Posterior cingulate gyrus (tissue), 11 donors: ENCODE results near the gene GALNT9.
A peak's percentile ranks its signal among the peaks of the same experiment; 100 is the strongest.

Experiments used
- DNase-seq, 10 donors: peaks; one replicate each; pipeline versions ENCODE4 v3.0.0 to v3.0.0-alpha.2; 2020 to 2021; ENCODE audit warnings: mixed read lengths in 3 of 10
- intact Hi-C: fragments of 100-400 bp; cut with DNase I; formaldehyde crosslinking; loops from one replicate; pipeline ENCODE4 v1.15.1; 2023

Gene GALNT9

GRCh38 chr12:132285991-132286681, 43.3 kb downstream of the GALNT9 start:
- intact Hi-C loops: no loop called here
- DNase-seq: peak in 5 of 10 donors; percentile 19 to 85 (median 79)

DNA sequence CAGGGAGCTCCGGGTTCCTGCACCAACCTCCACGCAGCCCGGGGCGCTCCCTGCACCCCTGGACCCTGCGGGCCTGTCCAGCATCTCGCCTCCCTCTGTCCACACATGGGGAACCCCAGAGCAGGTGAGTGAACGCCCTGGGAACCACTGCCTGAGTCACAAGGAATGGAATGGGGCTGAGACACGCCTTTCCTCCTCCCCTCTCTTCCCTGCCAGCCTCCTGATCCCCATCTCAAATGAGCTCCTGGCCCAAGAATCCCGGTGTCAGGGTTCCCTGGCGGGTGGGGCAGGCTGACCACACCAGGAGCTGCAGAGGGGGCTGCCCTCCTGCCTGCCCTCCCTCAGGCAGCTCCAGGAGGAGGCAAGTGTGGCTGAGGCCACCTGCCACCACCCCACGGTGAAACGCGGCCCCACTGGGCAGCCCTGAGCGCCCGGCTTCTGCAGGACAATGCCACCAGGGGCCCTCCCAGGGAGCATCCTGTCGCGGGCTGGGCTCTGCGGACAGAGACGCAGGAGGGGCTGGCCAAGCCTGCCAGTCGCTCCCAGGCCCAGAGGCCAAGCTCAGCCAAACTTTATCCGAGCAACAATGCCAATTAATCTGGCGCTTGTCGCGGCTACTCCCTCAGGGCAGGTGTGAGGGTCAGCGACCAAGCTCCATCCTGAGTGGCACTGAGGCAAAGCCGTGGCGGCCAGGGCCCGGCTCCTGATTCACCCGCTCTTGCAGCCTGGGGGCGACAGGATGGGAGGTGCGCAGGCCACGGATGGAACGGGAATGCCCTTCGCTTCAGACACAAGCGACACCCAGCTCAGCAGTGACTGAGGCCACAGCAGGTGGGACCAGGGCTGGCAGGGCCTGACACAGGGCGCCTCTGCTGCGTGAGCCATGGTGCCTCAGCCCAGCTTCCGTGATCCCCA, 44.3 kb downstream of the GALNT9 start:
- intact Hi-C loops: no loop called here
- peak in 5 of 10 donors; percentile 11 to 77 (median 62) for DNase-seq

- peak in 5 of 10 donors; percentile 33 to 90 (median 82) for DNase-seq
- intact Hi-C loops: no loop called here
These were observed 45.1 kb downstream of the GALNT9 start for GRCh38 chr12:132284071-132284826.

DNA sequence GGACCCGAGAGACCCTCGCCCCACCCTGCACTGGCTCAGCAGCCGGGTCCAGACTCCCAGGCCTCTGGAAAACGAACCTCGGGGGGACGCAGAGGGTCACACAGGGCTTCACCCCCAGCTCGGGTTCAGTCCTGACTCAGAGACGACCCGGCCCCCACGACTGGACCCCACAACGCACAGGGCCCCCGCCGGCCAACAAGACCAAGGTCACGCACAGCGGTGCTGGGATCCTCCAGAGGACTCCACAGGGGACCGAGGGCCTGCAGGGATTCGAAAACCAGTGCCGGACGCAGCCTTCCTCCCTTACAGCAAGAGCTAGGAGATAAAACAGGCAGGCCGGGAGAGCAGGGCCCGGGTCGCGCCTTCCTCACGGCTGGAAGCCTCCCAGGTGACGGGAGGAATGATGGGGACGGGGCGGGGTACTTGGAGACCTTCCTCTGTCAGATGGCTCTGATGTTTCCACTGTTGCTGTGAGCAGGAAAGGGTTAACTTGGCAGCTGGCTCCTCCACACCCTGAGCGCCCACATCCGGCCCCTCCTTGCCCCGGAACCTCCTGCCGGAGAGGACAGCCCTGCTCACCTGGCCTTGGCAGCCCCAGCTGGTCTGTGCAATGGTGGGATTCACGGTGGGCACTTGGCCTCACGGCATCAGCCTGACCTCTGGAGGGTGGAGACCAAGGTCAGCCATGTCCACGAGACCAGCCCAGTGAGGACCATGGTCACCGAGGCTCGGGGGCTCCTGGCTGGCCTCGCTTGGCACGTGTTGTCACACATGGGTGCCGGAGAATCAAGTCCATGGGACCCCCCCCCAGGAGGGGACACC, 46.2 kb downstream of the GALNT9 start:
- peak in 5 of 10 donors; percentile 8 to 83 (median 70) for DNase-seq
- intact Hi-C loops: no loop called here

DNA sequence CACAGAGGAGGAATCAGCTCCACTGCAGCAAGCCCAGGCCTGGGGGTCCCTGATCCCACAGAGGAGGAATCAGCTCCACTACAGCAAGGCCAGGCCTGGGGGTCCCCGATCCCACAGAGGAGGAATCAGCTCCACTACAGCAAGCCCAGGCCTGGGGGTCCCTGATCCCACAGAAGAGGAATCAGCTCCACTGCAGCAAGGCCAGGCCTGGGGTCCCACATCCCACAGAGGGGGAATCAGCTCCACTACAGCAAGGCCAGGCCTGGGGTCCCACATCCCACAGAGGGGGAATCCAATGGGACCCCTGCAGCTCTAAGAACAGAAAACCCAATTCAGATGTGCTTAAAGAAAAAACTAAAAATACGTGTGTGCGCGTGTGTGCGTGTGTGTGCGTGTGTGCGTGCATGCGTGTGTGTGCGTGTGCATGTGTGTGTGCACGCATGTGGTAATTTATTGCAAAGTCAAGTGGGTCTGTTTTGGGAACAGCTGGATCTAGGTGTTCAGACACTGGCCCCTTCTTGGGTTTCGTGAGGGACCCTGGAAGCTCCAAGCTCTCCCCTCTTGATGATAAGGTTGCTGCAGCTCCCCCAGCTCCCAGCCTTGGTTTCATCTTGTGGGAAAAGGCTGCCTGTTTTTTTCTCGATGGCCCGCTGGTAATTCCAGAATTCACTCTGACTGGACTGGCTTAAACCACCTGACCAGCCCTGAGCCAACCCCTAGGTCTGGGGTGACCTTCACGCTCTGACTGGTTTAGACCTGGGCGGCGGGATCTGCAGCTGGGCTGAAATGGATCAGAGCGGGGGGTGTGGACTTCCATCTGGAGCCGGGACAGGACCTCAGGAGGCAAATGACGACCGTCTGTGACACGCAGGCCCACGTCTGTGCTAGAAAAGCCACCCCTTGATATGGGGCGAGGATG, 47.1 kb downstream of the GALNT9 start:
- intact Hi-C loops: no loop called here
- DNase-seq: peak in 4 of 10 donors; percentile 7 to 40 (median 22)

- peak in 5 of 10 donors; percentile 9 to 82 (median 72) for DNase-seq
- intact Hi-C loops: no loop called here
These were observed 48.4 kb downstream of the GALNT9 start for GRCh38 chr12:132281038-132281437.

DNA sequence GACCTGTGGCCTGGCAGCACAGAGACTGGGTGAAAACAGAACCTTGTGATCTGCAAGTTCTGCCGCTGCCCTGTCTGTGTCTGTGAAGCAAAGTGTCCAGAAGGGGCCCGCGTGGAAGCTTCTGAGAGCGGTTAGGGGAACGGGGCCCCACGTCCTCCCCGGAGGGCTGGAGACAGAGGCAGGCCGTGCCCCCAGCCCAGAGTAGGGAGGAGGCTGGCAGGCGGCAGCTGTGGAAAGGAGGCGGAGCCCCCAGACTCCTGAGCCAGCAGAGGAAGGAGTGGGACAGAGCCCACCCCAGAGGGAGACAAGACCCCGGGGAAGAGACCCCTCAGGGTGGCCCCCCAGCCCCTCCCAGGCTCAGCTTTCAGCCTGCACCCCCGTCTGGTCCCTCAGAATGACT, 49.0 kb downstream of the GALNT9 start:
- intact Hi-C loops: no loop called here
- DNase-seq: peak in 5 of 10 donors; percentile 3 to 70 (median 37)

DNA sequence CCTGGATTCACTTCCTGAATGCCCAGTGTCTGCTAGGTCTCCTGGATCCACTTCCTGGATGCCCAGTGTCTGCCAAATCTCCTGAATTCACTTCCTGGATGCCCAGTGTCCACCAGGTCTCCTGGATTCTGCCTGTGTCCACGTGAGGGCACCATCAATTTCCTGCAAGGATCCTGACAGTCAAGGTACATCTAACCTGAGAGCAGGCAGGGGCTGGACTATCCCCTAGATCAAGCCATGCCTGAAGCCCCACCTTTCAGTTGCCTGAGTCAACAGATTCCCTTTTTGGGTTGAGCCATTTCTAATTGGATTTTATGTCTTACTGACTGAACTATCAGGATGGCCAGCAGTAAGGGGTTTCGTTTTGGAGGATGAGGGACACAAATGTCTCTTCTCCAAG, 49.5 kb downstream of the GALNT9 start:
- intact Hi-C loops: no loop called here
- peak in 3 of 10 donors; percentile 1 to 53 (median 27) for DNase-seq

- DNase-seq: peak in 5 of 10 donors; percentile 35 to 90 (median 75)
- intact Hi-C loops: no loop called here
These were observed 50.1 kb downstream of the GALNT9 start for GRCh38 chr12:132279184-132279889.

DNA sequence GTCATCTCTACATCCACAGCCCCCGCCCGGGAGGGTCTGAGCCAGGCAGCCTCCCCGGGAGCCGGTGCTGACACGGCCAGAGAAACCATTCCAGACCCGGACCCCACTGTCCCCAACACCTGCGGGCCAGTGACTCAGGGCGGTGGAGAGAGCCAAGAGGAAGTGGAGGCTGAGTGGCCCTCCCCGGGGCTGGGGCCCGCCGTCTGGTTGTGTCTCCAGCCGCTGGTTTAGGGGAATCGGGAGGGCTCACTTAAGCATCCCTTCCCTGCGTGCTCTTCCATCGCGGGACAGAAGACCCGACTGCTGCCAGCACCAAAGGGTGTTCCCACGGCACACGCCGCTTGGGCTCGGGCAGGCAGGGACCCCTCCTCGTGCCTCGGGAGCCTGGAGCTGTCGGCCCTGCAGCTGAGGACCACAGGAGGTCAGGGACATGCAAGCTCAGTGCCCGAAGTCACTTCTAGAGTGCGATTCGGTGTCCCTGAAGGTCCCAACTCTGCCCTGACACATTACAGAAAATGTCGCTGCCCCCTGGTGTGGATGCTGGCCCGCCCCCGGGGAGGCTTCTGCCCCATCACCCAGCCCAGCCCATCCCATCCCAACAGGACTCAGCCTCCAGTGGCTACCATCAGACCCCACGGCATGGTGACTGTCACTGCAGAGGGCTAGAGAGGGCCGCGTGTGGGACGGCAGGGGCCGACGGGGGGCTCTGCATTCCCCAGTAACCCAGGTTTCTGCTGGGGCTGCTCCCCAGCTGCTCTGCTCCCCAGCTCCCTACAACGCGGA, 50.8 kb downstream of the GALNT9 start:
- peak in 5 of 10 donors; percentile 6 to 81 (median 50) for DNase-seq
- intact Hi-C loops: no loop called here

GRCh38 chr12:132277949-132278348, 51.4 kb downstream of the GALNT9 start:
- intact Hi-C loops: no loop called here
- peak in 2 of 10 donors; percentile 5 to 47 for DNase-seq

GRCh38 chr12:132277374-132277941, 51.9 kb downstream of the GALNT9 start:
- intact Hi-C loops: no loop called here
- DNase-seq: peak in 5 of 10 donors; percentile 8 to 82 (median 65)

DNA sequence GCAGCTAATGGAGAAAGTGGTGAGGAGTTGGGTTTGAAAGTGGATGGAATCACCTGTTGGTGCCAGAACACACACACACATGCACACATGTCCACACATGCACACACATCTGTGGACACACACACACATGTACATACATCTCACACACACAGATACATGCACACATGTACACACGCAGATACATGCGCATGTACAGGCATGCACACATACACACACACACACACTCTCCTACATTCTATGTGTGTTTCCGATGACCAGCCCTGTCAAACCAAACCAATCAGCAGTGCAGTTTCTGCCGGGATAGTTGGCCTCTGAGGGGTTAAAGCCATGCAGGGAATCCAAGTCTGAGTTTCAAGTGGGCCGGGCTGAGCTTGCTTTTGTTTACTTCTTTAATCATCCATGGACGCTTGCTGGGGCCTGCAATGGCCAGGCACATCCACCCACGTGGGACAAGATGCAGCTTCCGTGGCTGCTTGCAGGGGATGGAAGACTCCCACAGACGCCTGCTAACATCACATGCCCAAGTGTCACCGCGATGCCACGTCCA, 52.5 kb downstream of the GALNT9 start:
- intact Hi-C loops: no loop called here
- DNase-seq: peak in 1 of 10 donors; percentile 67

DNA sequence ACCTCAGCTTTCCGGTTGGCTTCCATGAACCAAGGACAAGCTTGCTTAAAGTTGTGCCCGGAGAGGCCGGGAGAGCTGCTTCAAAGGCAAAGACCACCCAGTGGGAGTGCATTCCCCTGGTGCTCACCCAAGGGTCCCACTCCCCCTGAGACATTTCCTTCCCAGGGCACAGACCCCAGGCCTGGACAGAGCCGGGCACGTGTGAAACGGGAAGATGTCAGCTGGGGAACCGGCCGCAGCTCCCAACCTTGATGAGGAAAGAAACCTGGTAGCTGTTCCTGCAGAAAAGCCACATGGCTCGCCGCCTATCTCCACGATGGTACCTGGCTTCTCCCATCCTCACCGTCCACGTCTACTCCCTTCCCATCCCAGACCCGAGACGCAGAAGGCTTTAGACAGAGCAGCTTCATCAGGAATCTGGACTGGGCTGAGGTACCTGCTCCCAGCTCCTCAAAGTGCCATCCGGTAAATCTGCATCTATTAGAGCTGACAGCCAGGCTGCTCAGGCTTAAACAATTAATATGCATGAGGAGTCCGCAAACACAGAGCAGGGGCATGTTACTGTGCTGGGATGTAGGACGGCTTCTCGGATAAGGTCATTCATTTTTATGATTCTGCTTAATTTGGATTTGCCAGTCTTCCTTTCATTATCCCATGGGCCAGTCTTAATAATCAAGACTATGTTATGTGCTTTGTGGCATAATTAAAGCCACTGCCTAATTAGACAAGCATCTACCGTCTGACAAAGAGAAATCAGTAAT, 53.1 kb downstream of the GALNT9 start:
- DNase-seq: peak in 5 of 10 donors; percentile 3 to 58 (median 49)
- intact Hi-C loops: no loop called here

- intact Hi-C loops: no loop called here
- DNase-seq: peak in 5 of 10 donors; percentile 4 to 79 (median 54)
These were observed 53.8 kb downstream of the GALNT9 start for GRCh38 chr12:132275631-132276030.

DNA sequence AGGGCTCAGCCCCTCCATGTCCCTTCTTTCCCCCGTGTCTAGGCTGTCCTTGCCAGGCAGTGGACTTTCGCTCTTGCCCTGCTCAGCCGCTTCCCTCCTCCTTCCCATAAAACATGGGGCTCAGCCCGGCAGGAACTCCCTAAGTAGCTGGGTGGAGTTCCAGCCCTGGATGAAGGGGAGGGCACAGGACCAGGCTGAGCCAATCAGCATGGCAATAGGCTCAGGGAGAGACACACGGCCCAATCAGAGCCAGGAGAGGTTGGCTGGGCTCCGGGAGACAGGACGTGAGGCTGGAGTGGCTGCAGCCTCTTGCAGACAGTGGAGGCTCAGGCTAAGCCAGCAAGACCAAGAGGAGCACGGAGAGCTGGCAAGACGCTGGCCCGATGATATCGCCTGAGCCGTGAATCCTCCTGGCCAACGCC, 54.3 kb downstream of the GALNT9 start:
- peak in 8 of 10 donors; percentile 56 to 96 (median 72) for DNase-seq
- intact Hi-C loops: no loop called here
